Esophagus muscularis mucosa (tissue), 3 donors: ENCODE results near the gene ISL1.

Experiments used
- POLR2AphosphoS5 ChIP-seq, 2 donors: sonication (generic); formaldehyde crosslinking; IDR thresholded peaks; one replicate each; pipeline ENCODE4 v1.6.1; 2017; ENCODE audit warnings: antibody characterized with exemption in 2 of 2
- TF ChIP-seq, protein P1 (sequence below), 3 experiments: fragments of 200-600 bp in 2 of 3; fragments of 450-650 bp in 1 of 3; sonication (generic) in 2 of 3; IDR thresholded peaks; one replicate each; pipeline ENCODE4 v1.5.1; 2017 to 2019; ENCODE audit warnings: antibody characterized with exemption in 3 of 3, mild to moderate bottlenecking in 2 of 3, moderate library complexity in 1 of 3

DNA sequence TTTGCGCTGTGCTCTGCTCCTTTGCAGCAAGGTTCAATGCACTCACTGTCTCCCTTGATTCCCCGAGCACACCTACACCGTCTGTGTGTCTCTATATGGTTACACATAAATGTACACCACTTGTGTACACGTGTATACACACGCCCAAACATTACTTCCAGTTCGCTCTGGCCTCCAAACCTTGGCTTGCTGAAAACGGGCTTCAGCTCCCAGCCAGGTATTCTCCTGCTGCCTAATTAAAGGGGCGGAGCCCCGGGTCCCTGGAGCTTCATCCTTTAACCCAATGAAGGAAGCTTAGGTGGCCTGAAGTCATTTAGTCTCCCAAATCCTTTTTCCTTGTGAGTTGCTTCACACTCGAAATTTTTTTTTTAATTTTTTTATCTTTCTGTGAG, 4.6 kb downstream of the ISL1 start:
- TF ChIP-seq POLR2AphosphoS5 (IDR thresholded peaks at IDR 0.05) = no peak
- TF ChIP-seq, protein P1, sequence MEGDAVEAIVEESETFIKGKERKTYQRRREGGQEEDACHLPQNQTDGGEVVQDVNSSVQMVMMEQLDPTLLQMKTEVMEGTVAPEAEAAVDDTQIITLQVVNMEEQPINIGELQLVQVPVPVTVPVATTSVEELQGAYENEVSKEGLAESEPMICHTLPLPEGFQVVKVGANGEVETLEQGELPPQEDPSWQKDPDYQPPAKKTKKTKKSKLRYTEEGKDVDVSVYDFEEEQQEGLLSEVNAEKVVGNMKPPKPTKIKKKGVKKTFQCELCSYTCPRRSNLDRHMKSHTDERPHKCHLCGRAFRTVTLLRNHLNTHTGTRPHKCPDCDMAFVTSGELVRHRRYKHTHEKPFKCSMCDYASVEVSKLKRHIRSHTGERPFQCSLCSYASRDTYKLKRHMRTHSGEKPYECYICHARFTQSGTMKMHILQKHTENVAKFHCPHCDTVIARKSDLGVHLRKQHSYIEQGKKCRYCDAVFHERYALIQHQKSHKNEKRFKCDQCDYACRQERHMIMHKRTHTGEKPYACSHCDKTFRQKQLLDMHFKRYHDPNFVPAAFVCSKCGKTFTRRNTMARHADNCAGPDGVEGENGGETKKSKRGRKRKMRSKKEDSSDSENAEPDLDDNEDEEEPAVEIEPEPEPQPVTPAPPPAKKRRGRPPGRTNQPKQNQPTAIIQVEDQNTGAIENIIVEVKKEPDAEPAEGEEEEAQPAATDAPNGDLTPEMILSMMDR (IDR thresholded peaks at IDR 0.05) = no peak
